ENCODE results near the gene MGST3.
"Not testable (repeated sequence)": the region's sequence is repeated elsewhere in the genome, so short reads cannot be mapped to it uniquely, and the experiment has no call there.

Gene MGST3

GRCh38 chr1:165661703-165662102 lies 30.7 kb downstream of the MGST3 start:
- Histone ChIP-seq H3K4me3 (ENCODE audit: low read length) (no peak overlapping the region), H3K9me3 (ENCODE audit: insufficient read depth, low read depth, low read length) (no peaks in the 10 kb centered on the region), H3K27me3 (ENCODE audit: insufficient read depth, low read length) (no peaks in the 10 kb centered on the region), H3K36me3 (ENCODE audit: insufficient read depth, low read length) (peaks cover 61% of the 10 kb centered on the region), H3K9ac (ENCODE audit: low read depth, low read length) (no peak overlapping the region), H3K27ac (ENCODE audit: low read depth, low read length) (no peak overlapping the region), H3K4me1 (ENCODE audit: insufficient read depth, low read length) (peaks cover 4% of the 10 kb centered on the region; the same call in 1 of the 2 replicates)
- WGBS: 95% methylated on average over 2 of the region's 2 CpGs

- Histone ChIP-seq H3K27ac (ENCODE audit: low read depth, low read length) (no peak overlapping the region), H3K27me3 (ENCODE audit: insufficient read depth, low read length) (no peaks in the 10 kb centered on the region), H3K36me3 (ENCODE audit: insufficient read depth, low read length) (peaks cover 66% of the 10 kb centered on the region), H3K9ac (ENCODE audit: low read depth, low read length) (no peak overlapping the region), H3K4me3 (ENCODE audit: low read length) (no peak overlapping the region), H3K9me3 (ENCODE audit: insufficient read depth, low read depth, low read length) (no peaks in the 10 kb centered on the region), H3K4me1 (ENCODE audit: insufficient read depth, low read length) (peaks cover 4% of the 10 kb centered on the region; the same call in 1 of the 2 replicates)
- 100% methylated on average over 3 of the region's 3 CpGs for WGBS
Measured at GRCh38 chr1:165662186-165662585, 31.2 kb downstream of the MGST3 start.

DNA sequence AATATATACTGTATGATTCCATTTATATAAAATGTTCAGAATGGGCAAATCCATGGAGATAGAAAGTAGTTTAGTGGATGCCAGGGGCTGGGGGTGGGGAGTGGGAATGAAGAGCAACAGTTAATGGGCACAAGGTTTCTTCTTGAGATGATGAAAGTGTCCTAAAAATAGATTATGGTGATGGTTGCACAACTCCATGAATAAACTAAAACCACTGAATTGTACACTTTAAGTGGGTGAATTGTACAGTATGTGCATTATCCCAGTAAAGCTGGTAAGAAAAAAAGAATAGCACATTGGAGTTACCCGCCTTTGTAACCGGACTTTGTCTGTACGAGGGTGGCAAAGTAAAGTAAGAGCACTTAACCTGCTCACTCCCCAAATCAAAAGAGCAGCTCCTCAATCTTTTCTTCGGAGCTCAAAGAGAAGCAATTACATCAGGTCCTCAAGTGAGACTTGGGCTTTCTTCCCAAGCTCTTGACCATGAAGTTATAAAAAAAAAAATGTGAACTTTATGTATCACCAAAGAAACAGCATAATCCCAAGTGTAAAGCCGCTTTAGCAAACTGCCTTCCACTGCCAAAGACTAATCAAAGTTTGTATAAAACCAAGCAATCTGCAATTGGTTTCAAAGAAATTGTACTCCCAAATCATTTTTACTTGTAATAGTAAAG lies 35.3 kb downstream of the MGST3 start:
- Histone ChIP-seq H3K4me1 (ENCODE audit: insufficient read depth, low read length) (no peaks in the 10 kb centered on the region), H3K27ac (ENCODE audit: low read depth, low read length) (no peak overlapping the region)

GRCh38 chr1:165668184-165668583 lies 37.1 kb downstream of the MGST3 start:
- H3K27me3 ChIP-seq (ENCODE audit: insufficient read depth, low read length): no peaks in the 10 kb centered on the region
- peaks cover 74% of the 10 kb centered on the region for H3K36me3 ChIP-seq (ENCODE audit: insufficient read depth, low read length)
- no peaks in the 10 kb centered on the region for H3K4me1 ChIP-seq (ENCODE audit: insufficient read depth, low read length)
- no peak overlapping the region for H3K4me3 ChIP-seq (ENCODE audit: low read length)
- WGBS: 91% methylated on average over 3 of the region's 3 CpGs
- no peaks in the 10 kb centered on the region for H3K9me3 ChIP-seq (ENCODE audit: insufficient read depth, low read depth, low read length)
- H3K27ac ChIP-seq (ENCODE audit: low read depth, low read length): no peak overlapping the region
- no peak overlapping the region for H3K9ac ChIP-seq (ENCODE audit: low read depth, low read length)

More for the DNA sequence above, 35.3 kb downstream of the MGST3 start:
- WGBS: 88% methylated on average over 5 of the region's 5 CpGs
- no peak overlapping the region for H3K4me3 ChIP-seq (ENCODE audit: low read length)
- H3K9ac ChIP-seq (ENCODE audit: low read depth, low read length): no peak overlapping the region
- H3K27me3 ChIP-seq (ENCODE audit: insufficient read depth, low read length): no peaks in the 10 kb centered on the region
- peaks cover 80% of the 10 kb centered on the region for H3K36me3 ChIP-seq (ENCODE audit: insufficient read depth, low read length)
- no peaks in the 10 kb centered on the region for H3K9me3 ChIP-seq (ENCODE audit: insufficient read depth, low read depth, low read length)

DNA sequence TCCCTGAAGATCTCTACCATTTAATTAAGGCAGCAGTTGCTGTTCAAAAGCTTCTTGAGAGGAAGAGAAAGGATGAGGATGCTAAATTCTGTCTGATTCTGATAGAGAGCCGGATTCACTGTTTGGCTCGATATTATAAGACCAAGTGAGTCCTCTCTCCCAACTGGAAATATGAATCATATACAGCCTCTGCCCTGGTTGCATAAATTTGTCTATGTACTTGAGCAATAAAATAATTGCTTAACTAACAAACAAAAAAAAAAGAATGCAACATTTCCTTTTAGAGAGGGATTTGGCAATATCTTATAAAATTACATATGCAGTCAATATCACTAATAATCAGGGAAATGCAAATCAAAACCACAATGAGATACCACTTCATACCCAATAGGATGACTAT lies 40.5 kb downstream of the MGST3 start:
- Histone ChIP-seq H3K4me3 (ENCODE audit: low read length) (no peak overlapping the region), H3K9ac (ENCODE audit: low read depth, low read length) (no peak overlapping the region), H3K9me3 (ENCODE audit: insufficient read depth, low read depth, low read length) (peaks cover 5% of the 10 kb centered on the region; the same call in 1 of the 2 replicates), H3K27ac (ENCODE audit: low read depth, low read length) (no peak overlapping the region), H3K36me3 (ENCODE audit: insufficient read depth, low read length) (peaks cover 54% of the 10 kb centered on the region), H3K4me1 (ENCODE audit: insufficient read depth, low read length) (no peaks in the 10 kb centered on the region), H3K27me3 (ENCODE audit: insufficient read depth, low read length) (no peaks in the 10 kb centered on the region)
- WGBS: 100% methylated on average over 2 of the region's 2 CpGs

DNA sequence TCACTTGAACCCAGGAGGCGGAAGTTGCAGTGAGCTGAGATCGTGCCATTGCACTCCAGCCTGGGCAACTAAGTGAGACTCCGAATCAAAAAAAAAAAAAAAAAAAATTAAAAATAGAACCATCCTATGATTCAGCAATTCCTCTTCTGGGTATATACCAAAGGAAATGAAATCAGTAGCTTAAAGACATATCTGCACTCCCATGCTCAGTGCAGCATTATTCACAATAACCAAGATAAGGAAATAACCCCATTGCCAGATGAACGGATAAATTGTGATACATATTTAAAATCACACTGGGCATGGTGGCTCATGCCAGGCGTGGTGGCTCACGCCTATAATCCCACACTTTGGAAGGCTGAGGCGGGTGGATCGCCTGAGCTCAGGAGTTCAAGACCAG lies 43.6 kb downstream of the MGST3 start:
- WGBS: 98% methylated on average over 8 of the region's 8 CpGs
- Histone ChIP-seq H3K9ac (ENCODE audit: low read depth, low read length) (no peak overlapping the region), H3K27ac (ENCODE audit: low read depth, low read length) (no peak overlapping the region), H3K4me3 (ENCODE audit: low read length) (no peak overlapping the region), H3K36me3 (ENCODE audit: insufficient read depth, low read length) (peaks cover 49% of the 10 kb centered on the region), H3K9me3 (ENCODE audit: insufficient read depth, low read depth, low read length) (peaks cover 5% of the 10 kb centered on the region; the same call in 1 of the 2 replicates), H3K27me3 (ENCODE audit: insufficient read depth, low read length) (no peaks in the 10 kb centered on the region), H3K4me1 (ENCODE audit: insufficient read depth, low read length) (no peaks in the 10 kb centered on the region)

GRCh38 chr1:165675794-165676193 lies 44.8 kb downstream of the MGST3 start:
- H3K4me3 ChIP-seq (ENCODE audit: low read length): no peak overlapping the region
- whole genome bisulfite sequencing: no CpG with 5 or more reads among the region's 1 CpG
- peaks cover 5% of the 10 kb centered on the region; the same call in 1 of the 2 replicates for H3K9me3 ChIP-seq (ENCODE audit: insufficient read depth, low read depth, low read length)
- H3K27me3 ChIP-seq (ENCODE audit: insufficient read depth, low read length): no peaks in the 10 kb centered on the region
- no peak overlapping the region for H3K9ac ChIP-seq (ENCODE audit: low read depth, low read length)
- no peak overlapping the region for H3K27ac ChIP-seq (ENCODE audit: low read depth, low read length)
- peaks cover 61% of the 10 kb centered on the region for H3K36me3 ChIP-seq (ENCODE audit: insufficient read depth, low read length)
- H3K4me1 ChIP-seq (ENCODE audit: insufficient read depth, low read length): no peaks in the 10 kb centered on the region

DNA sequence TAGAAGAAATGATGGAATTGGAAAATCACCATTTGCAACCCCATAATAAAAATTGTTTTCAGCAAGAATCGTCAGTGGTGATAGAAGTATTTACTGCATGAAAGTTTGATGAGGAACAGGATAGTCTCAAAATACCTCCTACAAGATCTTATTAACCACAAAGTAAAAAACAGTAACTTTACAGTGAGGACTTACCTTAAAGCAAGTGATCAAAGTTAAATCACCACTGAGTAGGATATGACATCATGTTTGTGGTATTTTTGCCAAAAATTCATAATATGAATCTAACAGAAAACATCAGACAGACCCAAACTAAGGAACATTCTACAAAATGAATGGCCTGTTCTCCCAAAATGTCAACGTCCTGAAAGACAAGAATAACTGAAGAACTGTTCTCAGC lies 47.5 kb downstream of the MGST3 start:
- Histone ChIP-seq H3K27ac (ENCODE audit: low read depth, low read length) (no peak overlapping the region), H3K9me3 (ENCODE audit: insufficient read depth, low read depth, low read length) (peaks cover 5% of the 10 kb centered on the region; the same call in 1 of the 2 replicates), H3K36me3 (ENCODE audit: insufficient read depth, low read length) (peaks cover 74% of the 10 kb centered on the region), H3K27me3 (ENCODE audit: insufficient read depth, low read length) (no peaks in the 10 kb centered on the region), H3K9ac (ENCODE audit: low read depth, low read length) (no peak overlapping the region), H3K4me1 (ENCODE audit: insufficient read depth, low read length) (no peaks in the 10 kb centered on the region), H3K4me3 (ENCODE audit: low read length) (no peak overlapping the region)
- 0% methylated on average over 1 of the region's 2 CpGs for WGBS

GRCh38 chr1:165679282-165680036 lies 48.4 kb downstream of the MGST3 start:
- Histone ChIP-seq H3K27me3 (ENCODE audit: insufficient read depth, low read length) (no peaks in the 10 kb centered on the region), H3K4me1 (ENCODE audit: insufficient read depth, low read length) (no peaks in the 10 kb centered on the region), H3K36me3 (ENCODE audit: insufficient read depth, low read length) (peaks cover 75% of the 10 kb centered on the region), H3K27ac (ENCODE audit: low read depth, low read length) (no peak overlapping the region), H3K9ac (ENCODE audit: low read depth, low read length) (no peak overlapping the region), H3K9me3 (ENCODE audit: insufficient read depth, low read depth, low read length) (peaks cover 5% of the 10 kb centered on the region; the same call in 1 of the 2 replicates), H3K4me3 (ENCODE audit: low read length) (no peak overlapping the region)
- 100% methylated on average over 1 of the region's 1 CpG for WGBS

DNA sequence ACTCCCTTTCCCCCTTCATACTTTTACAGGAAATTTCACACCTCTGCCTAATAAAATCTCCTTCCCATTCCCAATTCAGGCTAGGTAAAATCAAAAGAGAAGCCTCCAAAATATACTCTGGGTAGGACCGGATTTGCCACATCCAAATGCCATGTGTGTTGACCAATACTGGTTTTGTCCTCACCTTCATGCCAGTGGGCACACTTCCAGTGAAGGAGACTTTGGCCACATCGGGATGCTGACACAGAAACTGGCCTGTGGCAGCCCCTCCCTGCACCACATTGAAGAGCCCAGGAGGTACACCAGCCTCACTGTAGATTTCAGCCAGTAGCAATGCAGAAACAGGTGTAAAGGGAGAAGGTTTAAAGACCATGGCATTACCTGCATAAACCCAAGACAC lies 49.3 kb downstream of the MGST3 start:
- Histone ChIP-seq H3K4me1 (ENCODE audit: insufficient read depth, low read length) (no peaks in the 10 kb centered on the region), H3K36me3 (ENCODE audit: insufficient read depth, low read length) (peaks cover 74% of the 10 kb centered on the region), H3K4me3 (ENCODE audit: low read length) (no peak overlapping the region), H3K27me3 (ENCODE audit: insufficient read depth, low read length) (no peaks in the 10 kb centered on the region), H3K27ac (ENCODE audit: low read depth, low read length) (no peak overlapping the region), H3K9ac (ENCODE audit: low read depth, low read length) (no peak overlapping the region), H3K9me3 (ENCODE audit: insufficient read depth, low read depth, low read length) (peaks cover 5% of the 10 kb centered on the region; the same call in 1 of the 2 replicates)
- 95% methylated on average over 2 of the region's 2 CpGs for WGBS

DNA sequence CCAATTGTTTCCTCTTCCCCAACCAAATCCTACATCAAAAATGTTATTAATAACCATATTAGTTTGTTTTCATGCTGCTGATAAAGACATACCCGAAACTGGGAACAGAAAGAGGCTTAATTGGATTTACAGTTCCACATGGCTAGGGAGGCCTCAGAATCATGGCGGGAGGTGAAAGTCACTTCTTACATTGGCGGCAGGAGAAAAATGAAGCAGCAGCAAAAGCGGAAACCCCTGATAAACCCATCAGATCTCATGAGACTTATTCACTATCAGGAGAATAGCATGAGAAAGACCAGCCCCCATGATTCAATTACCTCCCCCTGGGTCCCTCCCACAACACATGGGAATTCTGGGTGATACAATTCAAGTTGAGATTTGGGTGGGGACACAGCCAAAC lies 49.7 kb downstream of the MGST3 start:
- 97% methylated on average over 3 of the region's 4 CpGs for WGBS
- H3K9me3 ChIP-seq (ENCODE audit: insufficient read depth, low read depth, low read length); H3K27ac ChIP-seq (ENCODE audit: low read depth, low read length); H3K4me3 ChIP-seq (ENCODE audit: low read length); H3K9ac ChIP-seq (ENCODE audit: low read depth, low read length); H3K4me1 ChIP-seq (ENCODE audit: insufficient read depth, low read length); H3K27me3 ChIP-seq (ENCODE audit: insufficient read depth, low read length): not testable (repeated sequence)
- H3K36me3 ChIP-seq (ENCODE audit: insufficient read depth, low read length): peaks cover 73% of the 10 kb centered on the region
